Measurements from ENCODE around the gene WWOX.

Gene WWOX

GRCh38 chr16:78256686-78257375 is 157.4 kb downstream of the WWOX start:
- Mint-ChIP-seq H3K4me3 (no peak overlapping the region), H3K36me3 (ENCODE audit: low read depth) (peaks cover 1% of the 10 kb centered on the region), H3K9me3 (no peaks in the 10 kb centered on the region), H3K27ac (no peak overlapping the region), H3K27me3 (no peaks in the 10 kb centered on the region), H3K4me1 (ENCODE audit: low read depth) (no peaks in the 10 kb centered on the region)
- no peak for DNase-seq

DNA sequence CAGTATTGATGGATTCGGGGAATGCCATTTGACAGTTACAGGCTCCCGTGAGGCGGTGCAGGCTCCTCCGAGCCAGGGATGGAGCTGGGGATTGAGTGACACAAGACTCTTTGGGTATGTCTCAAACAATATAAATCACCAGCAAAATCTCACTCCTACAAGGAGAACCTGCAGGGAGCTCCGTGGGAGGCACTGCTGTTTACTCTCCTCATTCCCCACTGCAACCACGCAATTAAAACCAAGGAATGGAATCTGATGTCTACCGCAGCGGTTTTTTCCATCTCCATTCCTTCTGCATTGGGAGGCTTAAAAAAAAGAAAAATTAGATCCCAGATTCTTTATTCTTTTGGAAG is 157.9 kb downstream of the WWOX start:
- H3K27me3 Mint-ChIP-seq: no peaks in the 10 kb centered on the region
- no peak overlapping the region for H3K4me3 Mint-ChIP-seq
- no peak overlapping the region for H3K27ac Mint-ChIP-seq
- no peaks in the 10 kb centered on the region for H3K9me3 Mint-ChIP-seq
- no peaks in the 10 kb centered on the region for H3K4me1 Mint-ChIP-seq (ENCODE audit: low read depth)
- H3K36me3 Mint-ChIP-seq (ENCODE audit: low read depth): peaks cover 1% of the 10 kb centered on the region
- no peak for DNase-seq

GRCh38 chr16:78258375-78259065 is 159.1 kb downstream of the WWOX start:
- H3K36me3 Mint-ChIP-seq (ENCODE audit: low read depth): peaks cover 6% of the 10 kb centered on the region
- no peak overlapping the region for H3K27ac Mint-ChIP-seq
- no peak for DNase-seq
- no peaks in the 10 kb centered on the region for H3K9me3 Mint-ChIP-seq
- H3K4me1 Mint-ChIP-seq (ENCODE audit: low read depth): no peaks in the 10 kb centered on the region
- H3K4me3 Mint-ChIP-seq: no peak overlapping the region
- H3K27me3 Mint-ChIP-seq: no peaks in the 10 kb centered on the region

- H3K4me1 Mint-ChIP-seq (ENCODE audit: low read depth): no peaks in the 10 kb centered on the region
- H3K4me3 Mint-ChIP-seq: no peak overlapping the region
- DNase-seq: no peak
- H3K27me3 Mint-ChIP-seq: no peaks in the 10 kb centered on the region
- peaks cover 14% of the 10 kb centered on the region for H3K36me3 Mint-ChIP-seq (ENCODE audit: low read depth)
- H3K27ac Mint-ChIP-seq: no peak overlapping the region
- H3K9me3 Mint-ChIP-seq: peaks cover 7% of the 10 kb centered on the region
Observed at GRCh38 chr16:78259873-78260272, 160.4 kb downstream of the WWOX start.

DNA sequence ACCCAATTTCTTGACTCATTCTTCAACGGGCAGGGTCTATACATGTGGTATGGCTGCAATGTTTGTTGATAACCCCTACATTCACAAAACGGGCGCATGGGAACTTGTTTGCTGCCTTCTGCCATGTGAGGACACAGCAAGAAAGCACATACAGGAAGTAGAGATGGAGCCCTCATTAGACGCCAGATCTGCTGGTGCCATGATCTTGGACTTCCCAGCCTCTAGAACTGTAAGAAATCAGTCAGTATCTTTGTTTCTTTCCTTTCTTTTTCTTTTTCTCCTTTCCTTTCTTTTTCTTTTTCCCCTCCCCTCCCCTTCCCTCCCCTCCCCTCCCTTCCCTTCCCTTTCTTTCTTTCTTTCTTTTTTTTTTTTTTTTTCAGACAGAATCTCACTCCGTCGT is 165.2 kb downstream of the WWOX start:
- Mint-ChIP-seq H3K36me3 (ENCODE audit: low read depth) (peaks cover 22% of the 10 kb centered on the region), H3K27ac (no peak overlapping the region), H3K4me1 (ENCODE audit: low read depth) (no peaks in the 10 kb centered on the region), H3K27me3 (no peaks in the 10 kb centered on the region), H3K9me3 (peaks cover 7% of the 10 kb centered on the region), H3K4me3 (no peak overlapping the region)
- no peak for DNase-seq

GRCh38 chr16:78269256-78269655 is 169.8 kb downstream of the WWOX start:
- H3K27ac Mint-ChIP-seq: no peak overlapping the region
- peaks cover 3% of the 10 kb centered on the region for H3K9me3 Mint-ChIP-seq
- no peak overlapping the region for H3K4me3 Mint-ChIP-seq
- no peak for DNase-seq
- H3K27me3 Mint-ChIP-seq: no peaks in the 10 kb centered on the region
- peaks cover 19% of the 10 kb centered on the region for H3K36me3 Mint-ChIP-seq (ENCODE audit: low read depth)
- H3K4me1 Mint-ChIP-seq (ENCODE audit: low read depth): no peaks in the 10 kb centered on the region

DNA sequence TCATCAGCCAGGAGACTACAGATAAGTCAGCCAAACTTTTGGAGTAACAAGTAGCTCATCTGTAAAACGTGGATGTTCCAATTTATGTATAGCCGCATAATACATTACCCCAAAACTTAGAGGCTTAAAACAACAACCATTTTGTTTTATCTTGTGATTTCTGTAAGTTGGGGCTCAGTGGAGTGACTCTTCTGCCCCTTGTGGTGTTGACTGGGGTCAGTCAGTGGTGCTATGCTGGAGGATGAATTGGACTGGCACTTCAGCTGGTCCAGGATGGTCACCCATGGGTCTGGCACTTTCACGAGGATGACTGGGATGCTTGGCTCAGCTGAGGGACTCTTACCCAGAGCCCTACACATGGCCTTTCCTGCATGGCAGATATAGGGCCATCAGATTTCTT is 172.5 kb downstream of the WWOX start:
- no peak overlapping the region for H3K27ac Mint-ChIP-seq
- no peak overlapping the region for H3K4me3 Mint-ChIP-seq
- H3K27me3 Mint-ChIP-seq: no peaks in the 10 kb centered on the region
- H3K4me1 Mint-ChIP-seq (ENCODE audit: low read depth): no peaks in the 10 kb centered on the region
- no peaks in the 10 kb centered on the region for H3K9me3 Mint-ChIP-seq
- no peak for DNase-seq
- peaks cover 11% of the 10 kb centered on the region for H3K36me3 Mint-ChIP-seq (ENCODE audit: low read depth)

DNA sequence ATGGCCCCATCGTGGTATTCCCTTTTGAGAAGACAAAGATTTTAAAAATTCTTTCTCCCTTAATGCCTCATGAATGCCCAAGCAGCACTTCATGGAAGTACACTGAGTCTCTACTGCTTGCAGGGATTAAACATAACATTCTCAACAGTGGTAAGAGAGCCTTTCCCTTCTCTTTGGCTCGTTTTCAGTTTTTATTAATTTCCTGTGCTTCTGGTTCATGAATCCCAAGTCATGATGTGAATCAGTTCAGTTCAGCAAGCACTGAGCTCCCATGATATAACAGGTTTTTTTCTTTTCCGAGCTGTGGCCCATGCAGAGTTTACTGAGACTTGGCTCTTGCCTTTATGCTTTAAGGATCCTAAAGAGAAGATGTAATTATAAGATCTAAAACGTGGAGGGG is 175.3 kb downstream of the WWOX start:
- no peak for DNase-seq
- Mint-ChIP-seq H3K9me3 (no peaks in the 10 kb centered on the region), H3K27me3 (no peaks in the 10 kb centered on the region), H3K4me3 (no peak overlapping the region), H3K27ac (no peak overlapping the region), H3K4me1 (ENCODE audit: low read depth) (no peaks in the 10 kb centered on the region), H3K36me3 (ENCODE audit: low read depth) (peaks cover 7% of the 10 kb centered on the region)

DNA sequence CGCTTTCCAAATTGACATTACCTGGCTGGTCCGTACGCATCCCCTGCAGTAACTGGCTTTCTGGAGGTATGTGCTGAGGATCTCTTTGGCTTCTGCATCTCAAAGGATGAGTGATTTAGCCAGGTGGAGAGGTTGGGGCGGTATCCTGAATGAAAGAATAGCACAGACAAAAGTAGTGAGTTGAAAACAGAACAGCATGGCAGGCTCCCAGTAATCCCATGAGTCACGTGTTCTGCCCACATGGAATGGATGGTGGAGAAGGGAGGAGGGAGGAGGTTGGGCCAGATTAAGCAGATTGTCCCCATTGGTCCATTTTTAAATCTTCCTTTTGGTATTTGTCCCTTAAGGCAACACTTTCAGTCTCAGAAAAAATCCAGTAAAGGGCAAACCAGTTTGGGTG is 176.0 kb downstream of the WWOX start:
- H3K9me3 Mint-ChIP-seq: no peaks in the 10 kb centered on the region
- H3K4me3 Mint-ChIP-seq: no peak overlapping the region
- H3K4me1 Mint-ChIP-seq (ENCODE audit: low read depth): no peaks in the 10 kb centered on the region
- H3K36me3 Mint-ChIP-seq (ENCODE audit: low read depth): peaks cover 6% of the 10 kb centered on the region
- DNase-seq: no peak
- no peaks in the 10 kb centered on the region for H3K27me3 Mint-ChIP-seq
- no peak overlapping the region for H3K27ac Mint-ChIP-seq

- Mint-ChIP-seq H3K36me3 (ENCODE audit: low read depth) (peaks cover 7% of the 10 kb centered on the region), H3K27ac (no peak overlapping the region), H3K27me3 (no peaks in the 10 kb centered on the region), H3K9me3 (no peaks in the 10 kb centered on the region), H3K4me1 (ENCODE audit: low read depth) (no peaks in the 10 kb centered on the region), H3K4me3 (no peak overlapping the region)
- DNase-seq: no peak
Observed at GRCh38 chr16:78277321-78278055, 178.0 kb downstream of the WWOX start.

DNA sequence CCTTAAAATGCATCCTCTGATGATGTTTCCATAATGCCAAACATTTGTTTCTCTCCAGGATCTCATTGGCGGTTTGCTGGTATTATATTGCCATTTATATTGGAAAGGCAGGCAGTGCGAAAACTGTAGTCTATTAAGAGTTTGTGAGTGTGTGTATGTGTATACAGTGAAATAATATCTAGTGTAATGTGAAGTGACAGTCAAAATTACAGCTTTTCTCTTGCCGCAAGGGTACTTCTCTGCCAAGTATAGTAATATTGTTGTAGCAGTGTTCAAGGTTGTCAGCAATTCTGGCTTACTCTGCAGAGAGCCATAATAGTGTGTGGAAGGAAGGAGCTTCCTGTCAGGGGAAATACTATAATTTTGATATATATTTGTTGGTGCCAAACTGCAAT is 178.6 kb downstream of the WWOX start:
- Mint-ChIP-seq H3K4me1 (ENCODE audit: low read depth) (no peaks in the 10 kb centered on the region), H3K4me3 (no peak overlapping the region), H3K36me3 (ENCODE audit: low read depth) (peaks cover 7% of the 10 kb centered on the region), H3K27me3 (no peaks in the 10 kb centered on the region), H3K27ac (no peak overlapping the region), H3K9me3 (no peaks in the 10 kb centered on the region)
- no peak for DNase-seq

GRCh38 chr16:78281115-78281514 is 181.7 kb downstream of the WWOX start:
- no peak for DNase-seq
- no peaks in the 10 kb centered on the region for H3K27me3 Mint-ChIP-seq
- no peaks in the 10 kb centered on the region for H3K4me1 Mint-ChIP-seq (ENCODE audit: low read depth)
- no peaks in the 10 kb centered on the region for H3K9me3 Mint-ChIP-seq
- peaks cover 7% of the 10 kb centered on the region for H3K36me3 Mint-ChIP-seq (ENCODE audit: low read depth)
- no peak overlapping the region for H3K27ac Mint-ChIP-seq
- H3K4me3 Mint-ChIP-seq: no peak overlapping the region

- Mint-ChIP-seq H3K27me3 (no peaks in the 10 kb centered on the region), H3K4me3 (no peak overlapping the region), H3K27ac (no peak overlapping the region), H3K4me1 (ENCODE audit: low read depth) (no peaks in the 10 kb centered on the region), H3K36me3 (ENCODE audit: low read depth) (peaks cover 7% of the 10 kb centered on the region), H3K9me3 (no peaks in the 10 kb centered on the region)
- DNase-seq: no peak
Observed at GRCh38 chr16:78283548-78284251, 184.2 kb downstream of the WWOX start.

DNA sequence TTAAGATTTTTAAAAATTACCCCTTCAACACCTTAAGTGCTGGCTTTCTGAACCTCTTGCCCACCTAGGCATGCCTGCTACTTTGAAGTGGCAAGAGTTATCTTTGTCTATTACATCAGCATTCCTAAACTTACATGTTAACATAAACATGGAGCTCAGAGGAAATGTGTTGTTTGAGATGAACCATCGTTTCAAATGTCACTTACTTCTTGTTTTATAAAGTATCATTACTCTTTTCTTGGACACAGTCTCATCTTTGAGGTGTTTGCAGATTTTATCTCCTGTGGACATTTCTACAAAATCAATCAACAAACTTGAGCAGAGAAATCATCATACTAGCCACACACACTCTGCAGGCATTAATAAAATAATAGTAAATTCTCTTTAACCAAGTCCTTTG is 184.9 kb downstream of the WWOX start:
- H3K27me3 Mint-ChIP-seq: no peaks in the 10 kb centered on the region
- DNase-seq: no peak
- H3K4me3 Mint-ChIP-seq: no peak overlapping the region
- peaks cover 7% of the 10 kb centered on the region for H3K36me3 Mint-ChIP-seq (ENCODE audit: low read depth)
- H3K27ac Mint-ChIP-seq: no peak overlapping the region
- H3K4me1 Mint-ChIP-seq (ENCODE audit: low read depth): no peaks in the 10 kb centered on the region
- H3K9me3 Mint-ChIP-seq: no peaks in the 10 kb centered on the region
